Hematopoietic multipotent progenitor cell (in vitro differentiated cells): ENCODE data around the gene BLOC1S5. TPM values are rescaled to one million over a fixed set of nuclear protein-coding genes. Genes with fewer than 3 reads are reported as not detected.
A peak's percentile ranks its signal among the peaks of the same experiment; 100 is the strongest.
"Not testable (repeated sequence)": the region's sequence is repeated elsewhere in the genome, so short reads cannot be mapped to it uniquely, and the experiment has no call there.

Source experiments
- DNase-seq, 3 donors: peaks; one replicate each; pipeline ENCODE4 v3.0.0-alpha.2; 2011 to 2015; ENCODE audit warnings: low read depth in 2 of 3, low spot score in 2 of 3
- total RNA-seq: library from RNA; depleted of rRNA; stranded (reverse); fragments of >200 nt; gene quantifications from one replicate; pipeline ENCODE4 v1.2.3, GENCODE V29; 2012

BLOC1S5 gene
- total RNA-seq, 1 donor, result 8.3 TPM

- no peak for DNase-seq
These were observed 16.5 kb downstream of the BLOC1S5 start for GRCh38 chr6:8047541-8048292.

GRCh38 chr6:8045769-8046168 is 18.4 kb downstream of the BLOC1S5 start:
- not testable (repeated sequence) for DNase-seq

GRCh38 chr6:8043221-8043620 is 21.0 kb downstream of the BLOC1S5 start:
- DNase-seq, result no peak

GRCh38 chr6:8041913-8042583 is 22.1 kb downstream of the BLOC1S5 start:
- no peak for DNase-seq

GRCh38 chr6:8034107-8034506 is 30.1 kb downstream of the BLOC1S5 start:
- DNase-seq, result not testable (repeated sequence)

GRCh38 chr6:8030920-8031319 is 33.3 kb downstream of the BLOC1S5 start:
- peak in 1 of 3 donors; percentile 2 for DNase-seq

- no peak for DNase-seq
These were observed 34.8 kb downstream of the BLOC1S5 start for GRCh38 chr6:8029243-8029870.

- DNase-seq, result no peak
These were observed 36.1 kb downstream of the BLOC1S5 start for GRCh38 chr6:8027965-8028651.

- DNase-seq, result no peak
These were observed 37.4 kb downstream of the BLOC1S5 start for GRCh38 chr6:8026800-8027199.

- DNase-seq, result no peak
These were observed 39.0 kb downstream of the BLOC1S5 start for GRCh38 chr6:8025191-8025590.

GRCh38 chr6:8023638-8024037 is 40.6 kb downstream of the BLOC1S5 start:
- DNase-seq, result no peak

GRCh38 chr6:8020083-8020482 is 44.1 kb downstream of the BLOC1S5 start:
- no peak for DNase-seq

- DNase-seq, result no peak
These were observed 46.5 kb downstream of the BLOC1S5 start for GRCh38 chr6:8017705-8018104.

- no peak for DNase-seq
These were observed 46.9 kb downstream of the BLOC1S5 start for GRCh38 chr6:8017276-8017701.

GRCh38 chr6:8014947-8015346 is 49.2 kb downstream of the BLOC1S5 start:
- DNase-seq, result no peak

- DNase-seq, result no peak
These were observed 50.4 kb downstream of the BLOC1S5 start for GRCh38 chr6:8013763-8014162.

GRCh38 chr6:8006208-8006607 is 58.0 kb downstream of the BLOC1S5 start:
- DNase-seq, result peak in 2 of 3 donors; percentile 26 to 65

GRCh38 chr6:8005136-8005535 is 59.1 kb downstream of the BLOC1S5 start:
- no peak for DNase-seq

GRCh38 chr6:8000636-8001035 is 63.6 kb downstream of the BLOC1S5 start:
- DNase-seq, result no peak

- DNase-seq, result no peak
These were observed 64.0 kb downstream of the BLOC1S5 start for GRCh38 chr6:8000188-8000596.

GRCh38 chr6:7999201-7999600 is 65.0 kb downstream of the BLOC1S5 start:
- DNase-seq, result no peak
